SK-N-SH (cell line): Measurements from ENCODE around the gene EZH1. TPM values are rescaled to one million over a fixed set of nuclear protein-coding genes. Genes with fewer than 3 reads are reported as not detected.
"Not testable (repeated sequence)": the region's sequence is repeated elsewhere in the genome, so short reads cannot be mapped to it uniquely, and the experiment has no call there.

Experiments used
- CTCF ChIA-PET: fragments of 300-600, 350-600 bp; formaldehyde crosslinking; extraction: SDS; loops from one replicate; lab custom pipeline; 2021; lab: Yijun Ruan, JAX
- POLR2A ChIA-PET: fragments of 350-600 bp; sonication (Branson Sonifier 250); formaldehyde crosslinking; extraction: SDS; loops from one replicate; lab custom pipeline; 2020; ENCODE audit warnings: antibody characterized with exemption, inconsistent platforms; lab: Yijun Ruan, JAX
- DNase-seq: peaks from one replicate; pipeline ENCODE4 v3.0.0; 2012
- H2AFZ ChIP-seq: fragments of 200-600 bp; sonication (generic); 2 replicates; pipeline ENCODE4 v1.8.1; 2016; ENCODE audit warnings: antibody characterized with exemption, mild to moderate bottlenecking, low read depth
- H3F3A ChIP-seq: fragments of 200-600 bp; sonication (generic); replicated peaks from 2 replicates; pipeline ENCODE3; 2016; ENCODE audit warnings: antibody characterized with exemption, mild to moderate bottlenecking; ENCODE audit not compliant: insufficient read depth
- H3K27ac ChIP-seq, 2 experiments: fragments of 200-500 bp in 1 of 2; fragments of 200-600 bp in 1 of 2; sonication (Bioruptor generic) in 1 of 2; sonication (generic), shearing (Covaris generic) in 1 of 2; 2 replicates each; pipeline versions ENCODE4 v1.5.1 to v1.6.1; 2014 to 2016; ENCODE audit warnings: low read depth in 2 of 2, inconsistent platforms in 1 of 2, low read length in 1 of 2, mild to moderate bottlenecking in 1 of 2, mixed read lengths in 1 of 2
- H3K27me3 ChIP-seq: fragments of 200-600 bp; sonication (generic), shearing (Covaris generic); 2 replicates; pipeline ENCODE4 v1.6.1; 2016; ENCODE audit warnings: mixed run types; ENCODE audit not compliant: insufficient read depth
- H3K36me3 ChIP-seq, 2 experiments: fragments of 200-500 bp in 1 of 2; fragments of 200-600 bp in 1 of 2; sonication (Bioruptor generic) in 1 of 2; sonication (generic) in 1 of 2; replicated peaks in 1 of 2; 2 replicates each; pipeline versions ENCODE3 to v1.5.1; 2014 to 2016; ENCODE audit warnings: low read length in 1 of 2, mild to moderate bottlenecking in 1 of 2; ENCODE audit not compliant: insufficient read depth in 2 of 2, control insufficient read depth in 1 of 2
- H3K4me1 ChIP-seq, 2 experiments: fragments of 200-500 bp in 1 of 2; fragments of 200-600 bp in 1 of 2; sonication (Bioruptor generic) in 1 of 2; sonication (generic), shearing (Covaris generic) in 1 of 2; 2 replicates each; pipeline versions ENCODE4 v1.5.1 to v1.6.1; 2014 to 2016; ENCODE audit warnings: low read depth in 1 of 2, low read length in 1 of 2, mixed run types in 1 of 2; ENCODE audit not compliant: insufficient read depth in 2 of 2, control insufficient read depth in 1 of 2
- H3K4me2 ChIP-seq: fragments of 200-600 bp; sonication (generic), shearing (Covaris generic); 2 replicates; pipeline ENCODE4 v1.6.1; 2017; ENCODE audit warnings: mixed run types
- H3K4me3 ChIP-seq, 2 experiments: fragments of 200-500 bp in 1 of 2; fragments of 200-600 bp in 1 of 2; sonication (Bioruptor generic) in 1 of 2; sonication (generic), shearing (Covaris generic) in 1 of 2; 2 replicates each; pipeline versions ENCODE4 v1.5.1 to v1.8.1; 2014 to 2016; ENCODE audit warnings: low read depth in 2 of 2, inconsistent platforms in 1 of 2, low read length in 1 of 2, mild to moderate bottlenecking in 1 of 2, mixed read lengths in 1 of 2, moderate library complexity in 1 of 2
- H3K79me2 ChIP-seq: fragments of 200-600 bp; sonication (generic); 2 replicates; pipeline ENCODE4 v1.8.1; 2017; ENCODE audit warnings: mild to moderate bottlenecking; ENCODE audit not compliant: insufficient read depth
- H3K9ac ChIP-seq: fragments of 200-600 bp; sonication (generic); 2 replicates; pipeline ENCODE4 v1.6.1; 2017; ENCODE audit warnings: mixed run types
- H3K9me2 ChIP-seq: fragments of 200-600 bp; sonication (generic); 2 replicates; pipeline ENCODE4 v1.6.1; 2017; ENCODE audit warnings: mixed run types
- H3K9me3 ChIP-seq: fragments of 200-600 bp; sonication (generic); 2 replicates; pipeline ENCODE4 v1.6.1; 2017; ENCODE audit warnings: mixed run types, mild to moderate bottlenecking, moderate library complexity
- H4K20me1 ChIP-seq: fragments of 200-600 bp; sonication (generic); 2 replicates; pipeline ENCODE4 v1.6.1; 2017; ENCODE audit warnings: mild to moderate bottlenecking, mixed run types; ENCODE audit not compliant: insufficient read depth
- CTCF ChIP-seq: fragments of 200-600 bp; sonication (generic); IDR thresholded peaks from 2 replicates; pipeline ENCODE4 v1.6.1; 2017; ENCODE audit warnings: antibody characterized with exemption, mild to moderate bottlenecking, moderate library complexity
- EZH2phosphoT487 ChIP-seq: fragments of 200-600 bp; sonication (generic); IDR thresholded peaks from 2 replicates; pipeline ENCODE4 v1.6.1; 2017; ENCODE audit warnings: low read depth, mixed run types, mild to moderate bottlenecking, antibody characterized with exemption, moderate library complexity, borderline replicate concordance
- GABPA ChIP-seq: IDR thresholded peaks from 2 replicates; pipeline ENCODE4 v1.4.0; 2012; ENCODE audit warnings: low read depth, mild to moderate bottlenecking
- IRF3 ChIP-seq: fragments of 150-350 bp; IDR thresholded peaks from 2 replicates; pipeline ENCODE4 v1.6.1; 2016; ENCODE audit warnings: mild to moderate bottlenecking, low read depth, low read length
- MXI1 ChIP-seq: IDR thresholded peaks from 2 replicates; pipeline ENCODE4 v1.6.1; 2012; ENCODE audit warnings: mild to moderate bottlenecking, low read depth, low read length, improper control_type of control experiment
- PBX3 ChIP-seq: IDR thresholded peaks from 2 replicates; pipeline ENCODE4; 2012
- RCOR1 ChIP-seq: fragments of 150-350 bp; IDR thresholded peaks from 2 replicates; pipeline ENCODE4 v1.6.1; 2017; ENCODE audit warnings: antibody characterized with exemption, low read length
- SMC3 ChIP-seq: IDR thresholded peaks from 2 replicates; pipeline ENCODE4 v1.6.1; 2012; ENCODE audit warnings: low read depth, low read length, improper control_type of control experiment
- TAF1 ChIP-seq: IDR thresholded peaks from 2 replicates; pipeline ENCODE4 v1.6.1; 2012; ENCODE audit warnings: low read depth, mild to moderate bottlenecking, low read length, moderate library complexity, borderline replicate concordance
- YY1 ChIP-seq: IDR thresholded peaks from 2 replicates; pipeline ENCODE4 v1.4.0; 2012; ENCODE audit warnings: low read depth, mild to moderate bottlenecking
- WGBS: methylation state at CpG from one replicate; pipeline ENCODE4 v1.1.6; 2017; ENCODE audit warnings: low lambda C conversion rate; 5-methylcytosine and 5-hydroxymethylcytosine counted together
- polyA plus RNA-seq, 3 experiments: library from polyadenylated mRNA; depleted of rRNA; stranded (reverse); fragments of >200 nt; gene quantifications; 2 replicates each; pipeline ENCODE4 v1.2.3, GENCODE V29; 2012
- TF ChIP-seq, protein P1 (sequence below): IDR thresholded peaks from 2 replicates; pipeline ENCODE4 v1.4.0; 2012; ENCODE audit warnings: low read depth, borderline replicate concordance

Gene EZH1
- polyA plus RNA-seq, 1 of the 3 experiments (the other 2 are of a cell fraction): 28.6 TPM

DNA sequence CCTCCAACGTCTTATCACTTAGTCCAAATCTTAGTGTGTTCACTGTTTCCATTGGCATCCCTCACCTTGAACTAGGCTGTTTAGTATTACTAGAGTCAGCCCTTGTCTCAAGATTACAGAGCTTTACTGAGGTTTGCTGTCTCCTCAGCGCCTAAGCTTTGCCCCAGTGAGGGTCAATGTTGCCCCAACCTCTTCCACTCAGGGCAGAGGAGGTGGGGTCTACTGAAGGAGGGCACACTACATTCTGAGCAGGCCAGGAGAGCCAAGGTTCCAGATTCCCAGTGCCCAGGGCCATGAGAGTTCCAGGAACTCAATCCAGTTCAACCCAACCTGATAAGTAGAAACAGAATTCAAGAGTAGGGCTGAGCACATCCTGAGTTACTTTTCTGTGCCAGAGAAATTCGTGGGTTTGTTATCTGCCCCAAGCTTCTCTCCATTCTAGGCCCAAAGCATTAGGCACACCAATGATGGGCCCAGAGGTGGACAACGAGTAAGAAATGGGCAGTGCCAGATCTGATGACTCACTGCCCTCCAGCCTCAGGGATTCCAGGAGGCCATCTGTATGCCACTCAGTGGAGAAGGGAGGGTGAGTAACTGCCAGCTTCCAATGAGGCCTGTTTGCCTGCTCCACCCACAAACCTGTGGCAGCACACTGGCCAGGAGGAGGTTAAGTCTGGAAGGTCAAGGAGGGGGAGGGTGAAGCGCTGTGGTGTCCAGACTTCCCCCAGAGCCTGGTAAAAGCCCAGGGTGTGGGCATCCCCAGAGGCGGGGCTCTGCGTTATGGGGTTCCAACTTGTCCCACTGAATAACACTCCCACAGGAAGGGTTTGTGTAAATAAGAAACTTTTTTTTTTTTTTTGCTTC is 77.5 kb downstream of the EZH1 start (continued):
- peak; percentile 97 for TF ChIP-seq PBX3
- peak; percentile 39; the same call in 1 of the 2 replicates for TF ChIP-seq RCOR1
- no peak for TF ChIP-seq MXI1
- TF ChIP-seq EZH2phosphoT487: no peak
- no peak for TF ChIP-seq YY1

GRCh38 chr17:42666126-42666525 is 78.7 kb downstream of the EZH1 start:
- peaks cover 21% of the 10 kb centered on the region for H3K79me2 ChIP-seq
- not testable (repeated sequence) for H3K9me3 ChIP-seq, H3K4me3 ChIP-seq, H4K20me1 ChIP-seq, DNase-seq, H3K9ac ChIP-seq, H3K9me2 ChIP-seq, H3K4me2 ChIP-seq, H3K27me3 ChIP-seq, H2AFZ ChIP-seq
- H3K27ac ChIP-seq: peak overlapping the region in 1 of 2 experiments; percentile 93; a peak in 1 of 4 replicates
- H3F3A ChIP-seq: peaks cover 22% of the 10 kb centered on the region
- H3K36me3 ChIP-seq: peaks cover 44 to 46% of the 10 kb centered on the region in 2 experiments
- H3K4me1 ChIP-seq: peaks cover 16 to 30% of the 10 kb centered on the region in 2 experiments
- 88% methylated on average over 10 of the region's 16 CpGs for WGBS
- CTCF ChIA-PET: interaction anchor here (2.1 to 11.0 kb wide), 4 partner anchors 11 to 58 kb away, joined by 6 to 121 read pairs (median 8); partner anchors contain the start of genes PLEKHH3, RETREG3 and TUBG1
- POLR2A ChIA-PET: interaction anchor here (2.6 to 3.4 kb wide), 3 partner anchors 11 to 48 kb away, joined by 12 to 33 read pairs (median 22); partner anchors contain the start of gene PLEKHH3

GRCh38 chr17:42665581-42666001 is 79.2 kb downstream of the EZH1 start:
- peaks cover 20 to 30% of the 10 kb centered on the region in 2 experiments for H3K4me1 ChIP-seq
- 92% methylated on average over 12 of the region's 14 CpGs for WGBS
- no peak overlapping the region for H3K9ac ChIP-seq
- peaks cover 21% of the 10 kb centered on the region for H3K79me2 ChIP-seq
- H3K36me3 ChIP-seq: peaks cover 39 to 46% of the 10 kb centered on the region in 2 experiments
- H3K9me2 ChIP-seq: no peaks in the 10 kb centered on the region
- no peak overlapping the region for H3K4me3 ChIP-seq
- peaks cover 27% of the 10 kb centered on the region for H3F3A ChIP-seq
- ChIA-PET CTCF (interaction anchor here (11.0 kb wide), 1 partner anchor 12 kb away, joined by 121 read pairs; the partner anchor contains the start of gene PLEKHH3), POLR2A (no interaction called here)
- no peaks in the 10 kb centered on the region for H3K9me3 ChIP-seq
- H3K4me2 ChIP-seq: no peak overlapping the region
- TF ChIP-seq CTCF (no peak), TAF1 (no peak), GABPA (no peak), IRF3 (no peak), SMC3 (no peak)
- TF ChIP-seq, protein P1, sequence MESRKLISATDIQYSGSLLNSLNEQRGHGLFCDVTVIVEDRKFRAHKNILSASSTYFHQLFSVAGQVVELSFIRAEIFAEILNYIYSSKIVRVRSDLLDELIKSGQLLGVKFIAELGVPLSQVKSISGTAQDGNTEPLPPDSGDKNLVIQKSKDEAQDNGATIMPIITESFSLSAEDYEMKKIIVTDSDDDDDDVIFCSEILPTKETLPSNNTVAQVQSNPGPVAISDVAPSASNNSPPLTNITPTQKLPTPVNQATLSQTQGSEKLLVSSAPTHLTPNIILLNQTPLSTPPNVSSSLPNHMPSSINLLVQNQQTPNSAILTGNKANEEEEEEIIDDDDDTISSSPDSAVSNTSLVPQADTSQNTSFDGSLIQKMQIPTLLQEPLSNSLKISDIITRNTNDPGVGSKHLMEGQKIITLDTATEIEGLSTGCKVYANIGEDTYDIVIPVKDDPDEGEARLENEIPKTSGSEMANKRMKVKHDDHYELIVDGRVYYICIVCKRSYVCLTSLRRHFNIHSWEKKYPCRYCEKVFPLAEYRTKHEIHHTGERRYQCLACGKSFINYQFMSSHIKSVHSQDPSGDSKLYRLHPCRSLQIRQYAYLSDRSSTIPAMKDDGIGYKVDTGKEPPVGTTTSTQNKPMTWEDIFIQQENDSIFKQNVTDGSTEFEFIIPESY: no peak
- DNase-seq: no peak
- peaks cover 7% of the 10 kb centered on the region; the same call in 1 of the 2 replicates for H4K20me1 ChIP-seq
- no peak overlapping the region; a peak in 1 of 4 replicates for H3K27ac ChIP-seq
- H3K27me3 ChIP-seq: no peaks in the 10 kb centered on the region
- H2AFZ ChIP-seq: no peak overlapping the region
